Measurements from ENCODE around the gene THAP8.

Gene THAP8

DNA sequence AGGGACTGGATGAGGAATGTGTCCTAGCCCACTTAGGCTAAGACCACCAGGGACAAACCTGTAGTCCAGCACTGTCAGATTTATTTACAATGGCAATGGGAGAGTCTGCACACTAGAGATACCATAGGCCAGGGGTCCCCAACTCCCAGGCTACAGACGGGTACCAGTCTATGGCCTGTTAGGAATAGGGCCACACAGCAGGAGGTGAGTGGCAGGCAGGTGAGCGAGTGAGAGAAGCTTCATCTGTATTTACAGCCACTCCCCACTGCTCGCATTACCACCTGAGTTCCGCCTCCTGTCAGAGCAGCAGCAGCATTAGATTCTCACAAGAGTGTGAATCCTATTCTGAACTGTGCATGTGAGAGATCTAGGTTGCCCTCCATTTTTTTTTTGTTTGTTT lies 2.4 kb downstream of the THAP8 start:
- no peak overlapping the region for H3K4me3 ChIP-seq (ENCODE audit: low read depth, low read length)
- no peak for DNase-seq (ENCODE audit: low read depth)
- TF ChIP-seq, protein P1, sequence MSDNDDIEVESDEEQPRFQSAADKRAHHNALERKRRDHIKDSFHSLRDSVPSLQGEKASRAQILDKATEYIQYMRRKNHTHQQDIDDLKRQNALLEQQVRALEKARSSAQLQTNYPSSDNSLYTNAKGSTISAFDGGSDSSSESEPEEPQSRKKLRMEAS (IDR thresholded peaks at IDR 0.05; ENCODE audit: low read depth, low read length) = no peak
- TF ChIP-seq MYC (IDR thresholded peaks at IDR 0.05; ENCODE audit: low read depth, low read length) (no peak), POLR2A (IDR thresholded peaks at IDR 0.05; ENCODE audit: extremely low read depth, insufficient read length) (no peak)
- TF ChIP-seq, protein P2, sequence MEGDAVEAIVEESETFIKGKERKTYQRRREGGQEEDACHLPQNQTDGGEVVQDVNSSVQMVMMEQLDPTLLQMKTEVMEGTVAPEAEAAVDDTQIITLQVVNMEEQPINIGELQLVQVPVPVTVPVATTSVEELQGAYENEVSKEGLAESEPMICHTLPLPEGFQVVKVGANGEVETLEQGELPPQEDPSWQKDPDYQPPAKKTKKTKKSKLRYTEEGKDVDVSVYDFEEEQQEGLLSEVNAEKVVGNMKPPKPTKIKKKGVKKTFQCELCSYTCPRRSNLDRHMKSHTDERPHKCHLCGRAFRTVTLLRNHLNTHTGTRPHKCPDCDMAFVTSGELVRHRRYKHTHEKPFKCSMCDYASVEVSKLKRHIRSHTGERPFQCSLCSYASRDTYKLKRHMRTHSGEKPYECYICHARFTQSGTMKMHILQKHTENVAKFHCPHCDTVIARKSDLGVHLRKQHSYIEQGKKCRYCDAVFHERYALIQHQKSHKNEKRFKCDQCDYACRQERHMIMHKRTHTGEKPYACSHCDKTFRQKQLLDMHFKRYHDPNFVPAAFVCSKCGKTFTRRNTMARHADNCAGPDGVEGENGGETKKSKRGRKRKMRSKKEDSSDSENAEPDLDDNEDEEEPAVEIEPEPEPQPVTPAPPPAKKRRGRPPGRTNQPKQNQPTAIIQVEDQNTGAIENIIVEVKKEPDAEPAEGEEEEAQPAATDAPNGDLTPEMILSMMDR (IDR thresholded peaks at IDR 0.05; ENCODE audit: low read depth, low read length) = no peak

- TF ChIP-seq, protein P1 (IDR thresholded peaks at IDR 0.05; ENCODE audit: low read depth, low read length) = no peak
- no peak for TF ChIP-seq MYC (IDR thresholded peaks at IDR 0.05; ENCODE audit: low read depth, low read length)
- TF ChIP-seq POLR2A (IDR thresholded peaks at IDR 0.05; ENCODE audit: extremely low read depth, insufficient read length) = no peak
- TF ChIP-seq, protein P2 (IDR thresholded peaks at IDR 0.05; ENCODE audit: low read depth, low read length) = no peak
- H3K4me3 ChIP-seq (ENCODE audit: low read depth, low read length) = no peak overlapping the region
- no peak for DNase-seq (ENCODE audit: low read depth)
These were observed 2.8 kb downstream of the THAP8 start for GRCh38 chr19:36051236-36051635.

DNA sequence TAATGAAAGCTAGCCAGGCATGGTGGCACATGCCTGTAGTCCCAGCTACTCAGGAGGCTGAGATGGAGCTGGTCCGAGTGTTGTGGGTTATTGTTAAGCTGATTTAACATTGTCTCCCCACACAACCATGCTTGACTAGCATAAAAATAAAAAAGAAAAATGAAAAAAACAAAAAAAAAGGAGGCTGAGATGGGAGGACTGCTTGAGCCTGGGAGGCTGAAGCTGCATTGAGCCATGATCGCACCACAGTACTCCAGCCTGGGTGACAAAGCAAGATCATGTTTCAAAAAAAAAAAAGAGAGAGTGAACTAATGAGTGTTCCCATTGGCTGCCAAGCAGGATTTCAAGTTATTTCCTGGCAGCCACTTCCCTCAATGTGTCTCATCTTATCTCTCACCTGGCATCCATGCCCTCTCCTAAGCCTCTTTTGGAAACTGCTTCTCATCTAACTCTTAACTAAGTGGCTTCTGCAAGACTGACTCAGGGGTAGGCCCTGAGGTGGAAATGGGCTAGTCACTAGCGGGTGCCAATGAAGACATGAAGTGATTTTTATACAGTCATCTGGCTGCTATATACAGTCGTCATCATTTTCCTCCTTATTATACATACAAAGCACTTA lies 4.9 kb downstream of the THAP8 start:
- TF ChIP-seq, protein P2 (IDR thresholded peaks at IDR 0.05; ENCODE audit: low read depth, low read length) = no peak
- TF ChIP-seq MYC (IDR thresholded peaks at IDR 0.05; ENCODE audit: low read depth, low read length) (no peak), POLR2A (IDR thresholded peaks at IDR 0.05; ENCODE audit: extremely low read depth, insufficient read length) (no peak)
- TF ChIP-seq, protein P1 (IDR thresholded peaks at IDR 0.05; ENCODE audit: low read depth, low read length) = no peak
- H3K4me3 ChIP-seq (ENCODE audit: low read depth, low read length) = no peak overlapping the region
- DNase-seq (ENCODE audit: low read depth) = no peak

- no peak for DNase-seq (ENCODE audit: low read depth)
- TF ChIP-seq POLR2A (IDR thresholded peaks at IDR 0.05; ENCODE audit: extremely low read depth, insufficient read length) = no peak
- no peak for TF ChIP-seq MYC (IDR thresholded peaks at IDR 0.05; ENCODE audit: low read depth, low read length)
- TF ChIP-seq, protein P1 (IDR thresholded peaks at IDR 0.05; ENCODE audit: low read depth, low read length) = no peak
- TF ChIP-seq, protein P2 (IDR thresholded peaks at IDR 0.05; ENCODE audit: low read depth, low read length) = no peak
- H3K4me3 ChIP-seq (ENCODE audit: low read depth, low read length) = no peak overlapping the region
These were observed 6.2 kb downstream of the THAP8 start for GRCh38 chr19:36047835-36048234.

GRCh38 chr19:36046443-36047050 lies 7.5 kb downstream of the THAP8 start:
- no peak overlapping the region for H3K4me3 ChIP-seq (ENCODE audit: low read depth, low read length)
- DNase-seq (ENCODE audit: low read depth) = no peak
- TF ChIP-seq POLR2A (IDR thresholded peaks at IDR 0.05; ENCODE audit: extremely low read depth, insufficient read length) (no peak), MYC (IDR thresholded peaks at IDR 0.05; ENCODE audit: low read depth, low read length) (no peak)
- TF ChIP-seq, protein P1 (IDR thresholded peaks at IDR 0.05; ENCODE audit: low read depth, low read length) = no peak
- TF ChIP-seq, protein P2 (IDR thresholded peaks at IDR 0.05; ENCODE audit: low read depth, low read length) = no peak
